Cerebellar nuclear complex (tissue), 1 donor: ENCODE measurements around the gene C1orf174.
"Not testable (repeated sequence)": the region's sequence is repeated elsewhere in the genome, so short reads cannot be mapped to it uniquely, and the experiment has no call there.

Experiments
- DNase-seq, 2 experiments: peaks; one replicate each; lab custom pipeline; 2025; lab: John Stamatoyannopoulos, UW

Gene C1orf174

DNA sequence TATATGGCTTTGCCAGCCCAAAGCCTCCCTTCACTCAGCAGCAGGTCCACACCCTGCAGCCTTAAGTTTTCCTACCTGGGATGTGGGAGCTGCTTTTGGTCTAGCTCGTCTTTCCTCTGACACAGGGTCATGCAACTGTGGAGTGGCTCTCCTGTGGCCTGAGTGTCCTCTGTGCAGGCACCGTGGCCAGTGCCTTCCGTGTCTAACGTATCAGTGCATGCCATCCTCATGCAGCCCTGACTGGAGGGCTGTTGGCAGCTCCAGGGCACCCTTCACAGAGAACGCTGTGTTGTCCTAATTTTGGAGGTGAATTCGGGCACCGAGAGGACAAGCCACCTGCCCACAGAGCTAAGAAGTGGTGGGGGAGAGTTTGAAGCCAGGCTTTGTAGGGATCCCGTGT, 25.7 kb upstream of the C1orf174 start:
- no peak for DNase-seq

DNA sequence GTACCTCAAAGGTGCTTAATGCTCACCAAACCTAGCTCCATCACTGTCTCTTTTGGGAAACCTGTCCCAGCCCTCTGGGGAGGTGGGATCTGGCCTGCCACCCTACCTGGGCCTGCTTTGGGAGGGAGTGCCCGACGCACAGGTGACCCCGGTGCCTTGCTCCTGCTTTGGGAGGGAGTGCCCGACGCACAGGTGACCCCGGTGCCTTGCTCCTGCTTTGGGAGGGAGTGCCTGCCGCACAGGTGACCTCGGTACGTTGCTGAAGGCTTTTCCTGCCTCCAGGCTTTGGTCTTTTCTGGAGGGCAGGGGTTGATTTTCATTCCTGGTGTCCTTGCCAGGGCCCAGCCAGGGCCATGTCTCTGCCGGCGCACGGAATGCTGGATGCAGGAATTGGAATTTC, 25.2 kb upstream of the C1orf174 start:
- no peak for DNase-seq

DNA sequence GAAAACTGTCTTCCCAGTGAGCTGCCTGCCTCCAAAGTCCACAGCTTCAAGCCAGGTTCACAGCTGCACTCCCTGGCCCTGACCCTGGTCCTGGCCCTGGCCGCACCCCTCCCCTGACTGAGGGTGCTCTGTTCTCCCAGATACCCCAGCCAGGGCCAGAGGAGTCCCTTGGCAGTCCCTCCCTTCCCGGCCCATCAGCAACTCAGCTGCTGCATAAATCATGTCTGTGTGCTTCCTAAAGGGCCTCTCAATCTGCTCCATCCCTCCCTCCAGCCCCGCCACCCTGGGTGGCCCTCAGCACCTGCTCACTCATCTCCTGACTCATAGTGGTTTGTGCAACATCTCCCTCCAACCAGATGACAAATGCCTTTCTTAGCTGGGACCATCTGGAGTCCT, 24.8 kb upstream of the C1orf174 start:
- DNase-seq = no peak

DNA sequence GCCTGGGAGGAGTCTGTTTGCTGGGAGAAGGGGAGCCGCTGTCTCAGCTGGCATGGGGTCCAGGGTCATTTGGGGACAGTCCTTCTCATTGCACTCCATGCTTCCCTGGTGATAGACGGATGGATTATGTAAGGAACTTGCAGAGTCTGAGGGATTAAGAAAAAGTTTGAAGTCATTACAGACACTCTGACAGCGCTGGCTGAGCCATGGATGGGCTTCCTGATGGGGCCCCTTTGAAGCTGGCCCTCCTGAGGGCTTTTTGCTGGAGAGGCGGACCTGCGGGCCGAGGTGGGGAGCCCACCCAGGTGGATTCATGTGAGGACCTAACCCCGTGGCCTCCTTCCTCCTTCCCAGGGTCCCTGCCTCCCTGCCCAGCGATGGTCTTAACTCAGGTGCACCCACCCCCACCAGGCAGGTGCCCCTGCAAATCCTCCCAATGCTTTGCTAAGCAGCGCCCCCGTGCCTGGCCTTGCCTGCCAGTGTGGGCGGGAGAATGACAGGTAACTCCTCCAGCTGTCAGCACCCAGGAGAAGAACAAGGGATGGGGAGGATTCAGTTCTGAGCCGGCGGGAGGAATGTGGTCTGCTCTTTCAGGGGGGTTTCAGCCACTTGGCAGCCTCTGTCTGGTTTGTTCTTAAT, 24.2 kb upstream of the C1orf174 start:
- DNase-seq = no peak

DNA sequence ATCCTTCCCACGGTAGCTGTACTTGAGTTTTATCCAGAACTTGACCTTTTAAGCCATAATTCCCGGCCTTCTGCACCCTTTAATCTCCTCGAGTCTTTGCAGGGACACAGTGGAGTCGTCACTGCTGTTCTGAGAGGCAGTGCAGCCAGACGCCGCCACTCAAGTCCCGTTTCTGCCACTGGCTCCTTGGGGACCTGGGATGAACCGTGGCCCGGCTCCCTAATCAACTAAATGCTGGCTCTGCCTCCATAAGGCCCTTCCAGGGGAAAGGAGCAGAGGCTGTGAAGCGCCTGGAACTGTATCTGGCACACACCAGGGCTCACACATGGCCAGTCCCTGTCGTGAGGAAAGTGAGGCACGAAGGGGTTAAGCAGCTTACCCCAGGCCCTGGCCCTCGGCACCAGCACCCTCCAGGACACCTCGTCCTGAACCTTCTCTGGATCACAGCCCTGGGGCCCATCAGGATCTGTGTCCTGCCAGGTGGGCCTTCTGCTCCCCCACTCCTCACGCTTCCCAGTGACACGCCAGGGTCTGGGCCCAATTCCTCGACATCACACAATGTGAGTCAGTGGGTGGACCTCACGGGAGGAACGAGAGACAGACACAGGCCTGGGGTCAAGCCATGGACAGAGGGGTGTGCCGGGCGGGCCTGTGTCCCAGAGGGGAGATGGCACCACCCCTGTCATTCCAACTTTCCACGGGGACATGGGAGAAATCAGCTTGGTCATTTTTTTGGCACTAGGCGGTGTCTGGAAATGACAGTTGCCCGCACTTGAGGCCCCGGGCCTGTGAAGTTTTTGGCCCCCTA, 23.5 kb upstream of the C1orf174 start:
- no peak for DNase-seq

DNA sequence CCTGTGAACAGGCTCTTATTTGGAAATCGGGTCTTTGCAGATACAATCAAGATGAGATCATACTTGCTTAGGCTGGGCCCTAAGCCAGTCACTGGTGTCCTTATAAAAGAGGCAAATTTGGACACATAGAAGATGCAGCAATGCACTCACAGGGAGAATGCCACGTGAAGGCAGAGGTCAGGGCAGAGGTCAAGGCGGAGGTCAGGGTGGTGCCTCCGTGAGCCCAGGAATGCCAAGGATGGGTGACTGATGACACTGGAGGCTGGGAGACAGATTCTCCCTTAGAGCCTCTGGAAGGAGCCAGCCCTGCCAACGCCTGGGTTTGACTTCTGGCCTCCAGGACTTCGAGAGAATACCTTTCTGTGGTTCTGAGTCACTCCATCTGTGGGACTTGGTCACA, 22.8 kb upstream of the C1orf174 start:
- DNase-seq = no peak

DNA sequence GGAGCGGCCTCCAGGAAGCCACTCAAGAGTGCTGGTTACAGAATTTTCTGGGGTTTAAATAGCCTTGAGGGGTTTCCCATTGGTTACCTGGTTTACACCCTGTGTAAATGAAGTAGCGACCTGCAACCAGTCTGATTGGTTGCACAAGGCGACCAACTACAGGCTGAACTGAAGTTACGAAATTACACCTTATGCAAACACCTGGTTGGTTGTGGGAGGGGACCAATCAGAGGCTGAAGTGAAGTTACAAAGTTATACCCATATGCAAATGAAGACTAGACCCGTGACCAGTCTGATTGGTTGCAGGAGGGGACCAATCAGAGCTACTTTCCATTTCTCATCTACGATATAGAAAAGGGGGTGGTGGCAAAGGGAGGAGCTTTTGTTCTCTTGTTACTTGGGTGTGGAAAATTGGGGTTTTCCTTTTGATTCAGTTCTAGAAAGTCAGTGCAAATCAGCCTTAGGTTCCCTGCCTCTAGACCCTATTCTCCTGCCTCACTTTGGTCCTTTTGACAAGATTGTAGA, 22.2 kb upstream of the C1orf174 start:
- DNase-seq = no peak

DNA sequence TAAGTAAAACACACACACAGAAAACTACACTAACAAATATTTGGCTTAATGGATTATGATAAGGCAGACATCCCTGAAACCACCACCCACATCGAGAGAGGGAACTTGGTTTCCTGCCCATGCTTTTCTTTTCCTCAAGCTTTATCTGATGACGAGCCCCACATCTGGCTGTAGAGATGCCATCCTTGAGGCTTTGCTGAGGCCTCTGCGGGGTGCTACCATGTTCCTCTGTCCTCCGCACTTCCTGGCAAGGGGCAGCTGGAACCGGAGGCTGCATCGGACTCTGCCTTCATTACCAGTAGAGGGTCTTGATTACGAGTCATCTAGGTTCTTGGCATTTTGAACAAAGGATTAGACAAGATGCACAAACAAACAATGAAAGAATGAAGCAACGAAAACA, 21.7 kb upstream of the C1orf174 start:
- no peak for DNase-seq

DNA sequence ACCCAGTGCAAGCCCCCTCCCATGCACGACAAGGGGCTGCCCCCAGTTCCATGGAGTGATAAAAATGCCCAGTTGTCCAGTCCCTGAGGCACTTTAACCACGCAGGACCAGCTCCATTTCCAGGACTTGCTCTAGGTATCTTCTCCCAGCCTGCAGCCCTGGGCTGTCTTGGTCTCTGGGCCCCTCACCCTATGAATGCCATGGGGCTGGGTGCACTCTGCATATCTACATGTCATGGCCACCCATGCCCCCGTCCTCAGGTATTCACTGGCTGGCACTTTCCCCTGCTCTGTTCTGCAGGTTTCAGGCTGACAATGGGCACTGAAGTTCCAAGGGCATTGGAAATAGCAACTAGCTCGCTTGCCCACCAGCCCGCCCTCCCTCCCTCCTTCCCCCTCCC, 19.6 kb upstream of the C1orf174 start:
- DNase-seq = no peak

DNA sequence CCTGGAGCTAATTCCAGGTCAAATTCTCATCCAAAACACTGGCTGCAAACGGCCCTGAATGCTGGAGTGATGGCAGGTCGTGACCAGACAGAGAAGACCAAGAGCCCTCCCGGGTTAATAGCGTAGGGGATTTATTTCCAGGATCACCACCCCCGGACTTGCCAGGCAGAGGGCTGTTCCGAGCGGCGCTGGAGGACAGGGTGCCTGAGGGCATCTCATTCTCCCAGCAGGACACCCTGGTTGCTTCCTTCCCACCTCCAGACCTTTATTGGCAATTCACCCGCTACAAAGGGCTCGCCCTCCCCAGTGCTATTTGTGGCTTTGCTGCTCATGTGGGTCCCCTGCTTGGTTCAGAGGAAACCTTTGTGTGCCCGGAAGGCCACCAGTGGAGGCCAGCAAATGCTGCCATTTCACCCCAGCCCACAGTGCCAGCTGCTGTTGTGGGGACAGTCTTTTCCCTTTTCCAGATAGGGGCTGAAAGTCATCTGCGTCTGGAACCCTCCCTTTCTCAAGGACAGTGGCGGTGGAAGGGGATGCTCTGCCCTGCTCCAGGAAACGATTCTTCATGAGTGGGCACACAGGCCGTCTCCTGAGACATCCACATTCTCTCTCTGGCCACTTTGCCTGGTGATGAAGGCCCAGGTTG, 19.0 kb upstream of the C1orf174 start:
- DNase-seq = no peak

DNA sequence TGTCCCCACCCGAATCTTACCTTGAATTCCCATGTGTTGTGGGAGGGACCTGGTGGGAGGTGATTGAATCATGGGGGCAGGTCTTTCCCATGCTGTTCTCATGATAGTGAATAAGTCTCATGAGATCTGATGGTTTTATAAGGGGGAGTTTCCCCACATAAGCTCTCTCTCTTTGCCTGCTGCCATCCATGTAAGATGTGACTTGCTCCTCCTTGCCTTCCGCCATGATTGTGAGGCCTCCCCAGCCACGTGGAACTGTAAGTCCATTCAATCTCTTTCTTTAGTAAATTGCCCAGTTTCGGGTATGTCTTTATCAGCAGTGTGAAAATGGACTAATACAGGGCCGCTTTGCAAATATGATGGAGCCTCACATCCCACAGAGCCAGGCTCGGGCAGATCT, 18.3 kb upstream of the C1orf174 start:
- DNase-seq = not testable (repeated sequence)

DNA sequence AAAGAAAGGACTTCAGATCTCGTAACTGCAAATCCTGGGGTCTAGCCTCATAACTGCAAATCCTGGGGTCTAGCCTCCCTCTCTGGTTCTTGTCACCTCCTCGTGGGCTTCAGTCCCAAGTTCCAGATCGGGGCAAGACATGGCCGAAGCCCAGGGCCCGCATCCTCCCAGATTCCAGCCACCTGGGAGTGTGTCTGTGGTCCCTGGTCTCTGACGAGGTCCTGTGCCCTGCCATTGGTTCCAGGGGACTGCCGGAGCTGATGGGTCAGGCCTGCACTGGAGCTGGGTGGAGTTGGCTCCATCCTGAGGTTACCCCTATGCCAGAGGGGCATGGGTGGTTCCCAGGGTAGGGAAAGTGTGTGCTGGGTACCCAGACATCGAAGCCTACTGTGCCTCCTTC, 17.7 kb upstream of the C1orf174 start:
- no peak for DNase-seq

DNA sequence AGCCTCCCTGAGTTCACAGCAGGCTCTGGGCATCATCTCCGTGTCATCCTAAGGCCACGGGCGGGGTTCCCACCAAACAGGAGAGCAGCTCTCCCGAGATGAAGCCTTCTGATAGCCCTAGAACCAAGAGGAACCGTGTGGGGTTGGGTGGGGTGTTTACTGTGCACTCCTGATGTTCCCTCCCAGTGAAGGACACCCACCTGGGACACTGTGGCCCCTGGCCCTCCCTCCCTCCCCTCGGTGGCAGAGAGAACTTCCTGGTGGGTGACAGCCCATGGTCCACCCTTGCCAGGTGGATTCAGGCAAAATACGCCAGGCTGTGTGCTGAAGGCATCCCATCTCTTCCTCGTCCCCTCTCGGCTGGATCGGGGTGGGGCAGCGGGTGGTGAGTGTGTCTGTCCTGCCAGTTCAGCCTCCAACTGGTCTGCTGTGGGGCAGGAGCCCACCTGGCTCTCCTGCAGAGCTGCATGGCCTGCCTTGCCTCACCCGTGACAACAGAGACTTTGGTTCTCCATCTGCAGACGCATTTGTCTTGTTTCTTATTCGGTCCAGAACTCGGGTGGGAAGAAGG, 15.6 kb upstream of the C1orf174 start:
- DNase-seq = no peak

DNA sequence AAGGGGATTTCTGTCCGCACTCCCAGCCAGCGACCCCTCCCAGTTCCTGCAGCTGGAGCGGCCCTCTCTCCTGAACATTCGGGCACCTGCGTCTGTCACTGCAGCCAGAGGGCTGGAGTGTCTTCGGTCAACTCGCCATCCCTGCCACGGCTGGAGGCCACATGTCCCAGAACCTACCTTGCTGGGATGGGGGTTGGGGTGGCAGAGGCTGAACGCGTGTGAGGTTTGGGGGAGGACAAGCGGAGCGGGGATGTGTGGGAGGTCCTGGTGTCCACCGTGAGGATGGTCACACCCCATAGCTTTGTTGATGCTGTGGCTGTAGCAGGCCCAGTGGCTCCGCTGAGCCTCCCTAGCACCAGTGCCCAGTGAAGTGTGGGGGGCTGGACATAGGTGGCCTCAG, 14.8 kb upstream of the C1orf174 start:
- no peak for DNase-seq

DNA sequence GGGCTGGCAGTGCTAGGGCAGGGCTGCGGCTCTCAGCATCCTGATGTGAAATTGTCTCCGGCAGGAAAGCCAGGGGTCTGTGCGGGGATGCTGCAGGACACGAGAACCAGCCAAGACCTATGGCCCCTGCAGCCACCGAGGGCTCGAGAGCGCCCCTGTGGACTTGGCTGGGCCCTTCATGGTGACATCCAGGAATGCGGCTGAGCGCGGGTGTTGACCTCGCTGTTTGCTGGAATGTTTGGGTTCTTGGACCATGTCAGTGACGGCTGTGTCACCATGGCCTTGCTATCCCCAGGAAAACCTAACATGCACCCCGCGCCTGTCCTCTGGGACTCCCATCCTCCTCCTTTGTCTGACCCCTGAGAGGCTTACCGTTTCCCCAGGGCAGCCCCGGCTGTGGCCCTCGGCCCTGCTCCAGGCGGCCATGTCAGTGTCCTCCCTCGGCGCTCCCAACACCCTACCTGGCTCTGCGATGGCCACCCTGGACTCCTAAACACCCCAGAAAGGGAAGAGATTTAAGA, 14.3 kb upstream of the C1orf174 start:
- DNase-seq = no peak

DNA sequence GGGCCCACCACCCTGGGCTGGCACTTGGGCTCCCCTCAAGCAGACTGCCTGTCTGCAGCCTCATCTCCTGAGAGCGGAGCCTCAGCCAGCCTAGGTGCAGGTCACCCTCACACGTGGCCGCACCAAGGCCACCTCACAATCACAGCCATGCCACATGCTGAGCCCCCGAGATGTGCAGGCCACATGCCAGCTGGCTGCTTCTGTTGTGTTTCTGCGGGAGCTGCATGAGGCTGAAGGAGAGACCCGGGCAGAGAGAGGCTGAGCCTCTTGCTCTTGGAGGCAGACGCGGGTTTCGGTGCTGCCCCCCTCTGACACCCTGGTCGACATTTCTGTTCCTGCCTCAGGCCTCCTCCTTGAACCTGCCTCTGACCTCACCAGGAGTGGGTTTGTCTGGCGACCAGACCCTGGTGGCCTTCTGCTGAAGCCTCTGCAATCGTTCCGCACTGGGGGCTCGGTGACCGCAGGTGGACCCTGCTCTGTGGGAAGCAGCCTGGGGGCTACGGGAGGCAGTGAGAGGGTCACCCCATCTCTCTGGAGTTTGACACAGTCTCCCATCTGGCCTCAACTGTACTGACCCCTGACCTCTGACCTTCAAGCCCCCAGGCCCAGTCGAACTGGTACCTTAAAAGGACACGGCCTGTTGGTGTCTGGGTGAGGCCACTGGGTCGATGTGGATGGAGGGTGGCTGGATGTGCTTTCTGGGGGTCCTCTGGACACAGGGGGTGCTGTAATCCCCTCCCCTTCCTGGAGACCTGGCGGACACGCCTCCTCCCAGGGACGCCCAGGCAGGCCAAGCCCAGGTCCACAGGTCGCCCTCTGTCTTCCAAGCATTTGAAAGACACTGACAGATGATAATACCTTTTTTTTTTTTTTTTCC, 13.0 kb upstream of the C1orf174 start:
- DNase-seq = no peak

DNA sequence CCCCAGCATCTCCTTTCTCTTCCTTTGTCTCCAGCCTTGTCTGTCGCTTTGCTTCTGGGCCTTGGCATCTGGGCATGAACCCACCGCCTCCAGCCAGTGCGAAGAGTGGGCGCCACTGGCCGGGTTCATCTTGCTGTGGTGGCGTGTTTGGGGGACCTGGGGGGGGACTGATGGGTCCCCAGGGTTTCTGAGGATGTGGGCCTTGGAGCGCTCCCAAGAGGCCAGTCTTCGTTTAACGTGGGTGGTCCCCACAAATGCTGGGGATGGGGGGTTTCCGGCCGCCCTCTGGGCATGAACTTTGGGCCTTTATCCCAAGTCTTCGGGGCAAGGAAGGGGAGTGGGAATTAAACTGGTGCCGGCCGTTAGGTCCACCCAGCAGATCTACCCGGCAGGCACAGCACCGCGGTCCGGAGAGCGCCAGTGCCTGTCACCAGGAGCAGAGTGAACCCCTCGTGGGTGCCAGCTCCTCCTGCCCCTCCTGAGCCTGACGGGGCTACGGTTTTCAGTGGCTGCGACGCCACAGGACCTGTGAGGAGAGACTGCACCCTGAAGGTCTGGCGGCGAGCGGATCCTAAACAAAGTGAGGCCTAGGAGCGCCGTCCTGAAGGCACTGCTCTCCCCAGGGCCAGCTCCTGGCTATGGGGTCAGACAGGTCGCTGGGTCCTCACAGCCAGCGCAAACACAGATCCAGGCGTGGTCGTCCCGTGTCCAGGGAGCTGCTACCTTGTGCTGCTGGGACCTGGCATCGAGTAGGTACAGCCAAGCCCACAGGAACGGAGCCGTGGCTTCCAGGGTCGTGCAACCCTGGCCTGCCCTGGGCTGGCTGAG, 12.1 kb upstream of the C1orf174 start:
- no peak for DNase-seq

DNA sequence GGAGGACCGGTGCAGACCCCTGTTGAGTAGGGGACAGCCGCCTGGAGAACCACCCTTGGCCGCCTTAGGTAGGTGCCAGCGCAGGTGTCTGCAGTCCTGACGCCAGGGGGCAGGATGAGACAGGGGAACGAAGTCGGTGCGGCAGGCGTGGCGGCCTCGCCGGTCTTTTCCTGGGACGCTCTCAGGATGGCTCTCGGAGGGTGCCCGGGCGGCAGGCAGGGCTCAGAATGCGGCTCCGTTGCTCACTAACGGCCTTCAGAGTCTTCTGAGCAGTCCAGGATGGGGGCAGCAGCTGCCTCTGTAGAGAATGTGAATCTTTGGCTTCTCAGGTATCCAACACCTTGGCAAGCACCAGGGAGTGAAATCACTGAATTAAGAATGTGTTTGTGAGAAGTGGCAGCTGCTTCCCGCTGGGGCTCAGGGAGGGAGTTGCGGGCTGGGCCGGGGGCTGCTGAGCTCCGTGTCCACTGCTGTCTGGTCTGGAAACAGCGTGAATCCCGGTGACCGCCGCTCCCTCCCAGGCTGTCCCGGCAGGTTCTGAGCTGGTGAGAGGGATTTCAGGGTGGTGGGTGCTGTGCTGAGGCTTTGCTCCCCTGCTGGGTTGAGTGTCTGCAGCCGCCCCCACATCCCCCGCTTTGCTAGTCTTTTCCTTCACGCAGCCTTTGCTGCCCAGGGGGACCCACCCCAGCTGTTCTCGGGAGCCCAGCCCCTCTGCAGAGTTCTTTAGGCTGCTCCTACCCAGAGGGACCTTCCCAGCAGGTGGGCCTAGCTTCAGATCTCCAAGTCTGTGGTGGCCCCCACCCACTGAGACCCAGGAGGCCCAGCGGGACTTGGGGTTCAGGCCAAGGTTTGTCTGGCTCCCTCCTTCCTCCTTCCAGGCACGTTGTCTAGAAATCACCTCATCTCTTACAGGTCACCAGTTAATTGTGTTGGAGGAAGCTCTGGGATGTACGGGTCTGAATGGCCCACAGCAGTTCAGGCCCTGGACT, 11.1 kb upstream of the C1orf174 start:
- DNase-seq = no peak

DNA sequence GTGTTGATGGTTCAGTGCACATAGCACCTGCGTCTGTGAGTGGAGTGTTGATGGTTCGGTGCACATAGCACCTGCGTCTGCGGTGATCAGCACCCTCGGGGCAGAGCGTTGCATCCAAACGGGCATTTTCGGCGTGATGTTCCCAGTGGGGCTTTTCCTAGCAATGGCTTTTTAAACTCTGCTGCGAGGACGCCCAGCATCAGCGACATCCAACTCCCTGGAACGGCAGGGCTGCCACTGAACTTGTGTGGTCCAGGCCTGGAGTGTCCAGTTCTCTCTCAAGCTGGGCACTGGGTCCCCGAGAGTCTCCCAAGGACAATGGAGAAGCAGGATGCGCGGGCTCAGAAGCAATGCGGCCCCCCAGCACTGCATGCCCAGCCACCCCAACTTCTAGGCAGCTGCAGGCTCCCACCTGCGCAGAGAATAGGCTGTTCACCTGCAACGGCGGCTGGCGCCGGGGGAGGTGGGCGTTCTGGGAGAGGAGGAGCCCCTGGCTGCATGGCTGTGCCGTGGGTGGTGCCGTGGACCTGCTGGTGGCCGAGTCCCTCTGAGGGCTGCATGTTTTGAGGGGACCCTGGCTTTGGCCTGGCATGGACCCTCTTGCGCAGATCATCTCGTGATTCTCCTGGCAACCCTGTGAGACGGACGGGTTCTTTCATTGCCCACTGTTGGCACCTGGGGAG, 10.1 kb upstream of the C1orf174 start:
- DNase-seq = no peak
